Activated CD4-positive, alpha-beta T cell treated with anti-CD3 and anti-CD28 coated beads for 36 hours (primary cell): ENCODE data around the gene PLIN5. TPM values are rescaled to one million over a fixed set of nuclear protein-coding genes. Genes with fewer than 3 reads are reported as not detected.

Experiments used
- ATAC-seq: fragments of 200-7000 bp; cut with Tn5 transposase; one replicate; pipeline ENCODE4 v1.10.0; 2021; ENCODE audit warnings: mild to moderate bottlenecking, moderate library complexity
- CTCF ChIA-PET: fragments of 350-600 bp; sonication (Branson Sonifier 250); formaldehyde crosslinking; loops from one replicate; lab custom pipeline; 2021; ENCODE audit warnings: antibody characterized with exemption; lab: Charles Lee
- POLR2A ChIA-PET: fragments of 350-600 bp; sonication (Branson Sonifier 250); formaldehyde crosslinking; loops from one replicate; lab custom pipeline; 2021; ENCODE audit warnings: antibody characterized with exemption, inconsistent platforms; lab: Charles Lee
- DNase-seq: peaks from one replicate; pipeline ENCODE4 v3.0.0-alpha.2; 2020
- H3K27ac Mint-ChIP-seq: one replicate; pipeline ENCODE4 v1.8.0; 2021; ENCODE audit warnings: mixed read lengths
- H3K27me3 Mint-ChIP-seq: one replicate; pipeline ENCODE4 v1.8.0; 2021; ENCODE audit warnings: mixed read lengths
- H3K36me3 Mint-ChIP-seq: one replicate; pipeline ENCODE4 v1.8.0; 2021; ENCODE audit warnings: low read depth, mixed read lengths
- H3K4me1 Mint-ChIP-seq: one replicate; pipeline ENCODE4 v1.8.0; 2021; ENCODE audit warnings: mixed read lengths
- H3K4me3 Mint-ChIP-seq: one replicate; pipeline ENCODE4 v1.8.0; 2021; ENCODE audit warnings: mild to moderate bottlenecking, moderate library complexity, mixed read lengths
- H3K9me3 Mint-ChIP-seq: one replicate; pipeline ENCODE4 v1.8.0; 2021; ENCODE audit warnings: low read depth, mixed read lengths
- intact Hi-C, 2 experiments: fragments of 100-400 bp; cut with DNase I in 1 of 2; cut with micrococcal nuclease in 1 of 2; formaldehyde crosslinking; loops; one replicate each; pipeline versions ENCODE4 v1.14.2 to v1.15.1; 2022 to 2024; cut with DNase I, micrococcal nuclease
- total RNA-seq, 2 experiments: library from RNA; stranded (reverse); gene quantifications; one replicate each; pipeline ENCODE4 v1.2.3, GENCODE V29; 2021

PLIN5 gene
- total RNA-seq, 2 experiments from 2014 or later = not detected

- intact Hi-C loops = no loop called here
- ChIA-PET POLR2A (no interaction called here), CTCF (no interaction called here)
- no peak overlapping the region for H3K4me3 Mint-ChIP-seq
- H3K4me1 Mint-ChIP-seq = no peaks in the 10 kb centered on the region
- H3K36me3 Mint-ChIP-seq = peaks cover 3% of the 10 kb centered on the region
- ATAC-seq (no peak), DNase-seq (no peak)
- H3K27me3 Mint-ChIP-seq = no peaks in the 10 kb centered on the region
- no peak overlapping the region for H3K27ac Mint-ChIP-seq
- H3K9me3 Mint-ChIP-seq = no peaks in the 10 kb centered on the region
These were observed 34.0 kb downstream of the PLIN5 start for GRCh38 chr19:4500841-4501591.

GRCh38 chr19:4499855-4500254 lies 35.2 kb downstream of the PLIN5 start:
- H3K4me1 Mint-ChIP-seq = no peaks in the 10 kb centered on the region
- intact Hi-C loops = no loop called here
- ChIA-PET POLR2A (no interaction called here), CTCF (no interaction called here)
- H3K4me3 Mint-ChIP-seq = no peak overlapping the region
- no peaks in the 10 kb centered on the region for H3K9me3 Mint-ChIP-seq
- H3K27me3 Mint-ChIP-seq = no peaks in the 10 kb centered on the region
- DNase-seq (no peak), ATAC-seq (no peak)
- H3K27ac Mint-ChIP-seq = no peak overlapping the region
- peaks cover 8% of the 10 kb centered on the region for H3K36me3 Mint-ChIP-seq

GRCh38 chr19:4499318-4499717 lies 35.7 kb downstream of the PLIN5 start:
- no peaks in the 10 kb centered on the region for H3K27me3 Mint-ChIP-seq
- DNase-seq = no peak
- no peak overlapping the region for H3K4me3 Mint-ChIP-seq
- intact Hi-C loops = no loop called here
- POLR2A ChIA-PET = no interaction called here
- H3K4me1 Mint-ChIP-seq = no peaks in the 10 kb centered on the region
- H3K36me3 Mint-ChIP-seq = peaks cover 10% of the 10 kb centered on the region
- CTCF ChIA-PET = no interaction called here
- H3K27ac Mint-ChIP-seq = no peak overlapping the region
- no peaks in the 10 kb centered on the region for H3K9me3 Mint-ChIP-seq
- no peak for ATAC-seq

- POLR2A ChIA-PET = interaction anchor here (0.6 kb wide), 1 partner anchor 18 kb away, joined by 3 read pairs; no protein-coding TSS in a partner anchor
- Mint-ChIP-seq H3K27ac (no peak overlapping the region), H3K36me3 (peaks cover 10% of the 10 kb centered on the region), H3K9me3 (no peaks in the 10 kb centered on the region), H3K4me1 (no peaks in the 10 kb centered on the region), H3K4me3 (no peak overlapping the region), H3K27me3 (no peaks in the 10 kb centered on the region)
- ATAC-seq = no peak
- intact Hi-C loops = no loop called here
- DNase-seq = no peak
- CTCF ChIA-PET = interaction anchor here (0.6 kb wide), 1 partner anchor 542 kb away, joined by 3 read pairs; no protein-coding TSS in a partner anchor
These were observed 36.3 kb downstream of the PLIN5 start for GRCh38 chr19:4498694-4499093.

- intact Hi-C loops = no loop called here
- Mint-ChIP-seq H3K9me3 (no peaks in the 10 kb centered on the region), H3K36me3 (peaks cover 10% of the 10 kb centered on the region), H3K4me3 (no peak overlapping the region), H3K4me1 (no peaks in the 10 kb centered on the region), H3K27me3 (no peaks in the 10 kb centered on the region), H3K27ac (no peak overlapping the region)
- ChIA-PET CTCF (no interaction called here), POLR2A (interaction anchor here (0.6 to 0.7 kb wide), 2 partner anchors 19 to 829 kb away, joined by 3 read pairs; no protein-coding TSS in a partner anchor)
- ATAC-seq = no peak
- no peak for DNase-seq
These were observed 37.1 kb downstream of the PLIN5 start for GRCh38 chr19:4497770-4498389.

GRCh38 chr19:4496304-4496703 lies 38.7 kb downstream of the PLIN5 start:
- Mint-ChIP-seq H3K27ac (no peak overlapping the region), H3K4me1 (no peaks in the 10 kb centered on the region), H3K4me3 (no peak overlapping the region), H3K27me3 (no peaks in the 10 kb centered on the region), H3K9me3 (no peaks in the 10 kb centered on the region), H3K36me3 (peaks cover 10% of the 10 kb centered on the region)
- no peak for DNase-seq
- ATAC-seq = no peak
- CTCF ChIA-PET = no interaction called here
- POLR2A ChIA-PET = no interaction called here
- intact Hi-C loops = no loop called here

- ChIA-PET CTCF (no interaction called here), POLR2A (no interaction called here)
- intact Hi-C loops = no loop called here
- ATAC-seq = no peak
- Mint-ChIP-seq H3K27ac (no peak overlapping the region), H3K9me3 (no peaks in the 10 kb centered on the region), H3K4me3 (no peak overlapping the region), H3K27me3 (no peaks in the 10 kb centered on the region), H3K36me3 (peaks cover 7% of the 10 kb centered on the region), H3K4me1 (no peaks in the 10 kb centered on the region)
- no peak for DNase-seq
These were observed 39.6 kb downstream of the PLIN5 start for GRCh38 chr19:4495471-4495870.

GRCh38 chr19:4494691-4495064 lies 40.3 kb downstream of the PLIN5 start:
- DNase-seq (no peak), ATAC-seq (no peak)
- ChIA-PET POLR2A (no interaction called here), CTCF (no interaction called here)
- no peak overlapping the region for H3K27ac Mint-ChIP-seq
- peaks cover 9% of the 10 kb centered on the region for H3K36me3 Mint-ChIP-seq
- intact Hi-C loops = no loop called here
- no peaks in the 10 kb centered on the region for H3K9me3 Mint-ChIP-seq
- H3K4me1 Mint-ChIP-seq = no peaks in the 10 kb centered on the region
- H3K4me3 Mint-ChIP-seq = no peak overlapping the region
- H3K27me3 Mint-ChIP-seq = no peaks in the 10 kb centered on the region

- peaks cover 9% of the 10 kb centered on the region for H3K36me3 Mint-ChIP-seq
- H3K27me3 Mint-ChIP-seq = no peaks in the 10 kb centered on the region
- DNase-seq = no peak
- no peak overlapping the region for H3K27ac Mint-ChIP-seq
- POLR2A ChIA-PET = no interaction called here
- H3K9me3 Mint-ChIP-seq = no peaks in the 10 kb centered on the region
- CTCF ChIA-PET = no interaction called here
- no peak overlapping the region for H3K4me3 Mint-ChIP-seq
- ATAC-seq = no peak
- intact Hi-C loops = no loop called here
- no peaks in the 10 kb centered on the region for H3K4me1 Mint-ChIP-seq
These were observed 40.9 kb downstream of the PLIN5 start for GRCh38 chr19:4493929-4494690.

- POLR2A ChIA-PET = no interaction called here
- H3K9me3 Mint-ChIP-seq = no peaks in the 10 kb centered on the region
- CTCF ChIA-PET = no interaction called here
- no peak for DNase-seq
- intact Hi-C loops = no loop called here
- ATAC-seq = no peak
- H3K27me3 Mint-ChIP-seq = no peaks in the 10 kb centered on the region
- peaks cover 11% of the 10 kb centered on the region for H3K36me3 Mint-ChIP-seq
- no peak overlapping the region for H3K4me3 Mint-ChIP-seq
- no peak overlapping the region for H3K27ac Mint-ChIP-seq
- H3K4me1 Mint-ChIP-seq = no peaks in the 10 kb centered on the region
These were observed 41.7 kb downstream of the PLIN5 start for GRCh38 chr19:4493104-4493928.

- H3K27ac Mint-ChIP-seq = no peak overlapping the region
- H3K9me3 Mint-ChIP-seq = no peaks in the 10 kb centered on the region
- H3K4me1 Mint-ChIP-seq = no peaks in the 10 kb centered on the region
These were observed 42.5 kb downstream of the PLIN5 start for GRCh38 chr19:4492337-4493103.

More at GRCh38 chr19:4492337-4493103, 42.5 kb downstream of the PLIN5 start:
- Mint-ChIP-seq H3K4me3 (no peak overlapping the region), H3K27me3 (no peaks in the 10 kb centered on the region), H3K36me3 (peaks cover 12% of the 10 kb centered on the region)
- intact Hi-C loops = no loop called here
- DNase-seq (no peak), ATAC-seq (no peak)
- ChIA-PET POLR2A (no interaction called here), CTCF (no interaction called here)
